HFFc6 (cell line): ENCODE measurements around the gene NLRP13. TPM values are rescaled to one million over a fixed set of nuclear protein-coding genes. Genes with fewer than 3 reads are reported as not detected.

Experiments
- DNase-seq: peaks from one replicate; pipeline ENCODE4 v3.0.0-alpha.2; 2018
- H3K27ac Mint-ChIP-seq: 2 replicates; pipeline ENCODE4 v1.8.0; 2020; ENCODE audit warnings: mild to moderate bottlenecking, mixed read lengths
- H3K27me3 Mint-ChIP-seq: 2 replicates; pipeline ENCODE4 v1.8.0; 2021; ENCODE audit warnings: mild to moderate bottlenecking, moderate library complexity, mixed read lengths; ENCODE audit not compliant: insufficient read depth
- H3K36me3 Mint-ChIP-seq: 2 replicates; pipeline ENCODE4 v1.8.0; 2021; ENCODE audit warnings: low read depth, mixed read lengths
- H3K4me1 Mint-ChIP-seq: 2 replicates; pipeline ENCODE4 v1.8.0; 2020; ENCODE audit warnings: low read depth, mixed read lengths
- H3K4me3 Mint-ChIP-seq: 2 replicates; pipeline ENCODE4 v1.8.0; 2020; ENCODE audit warnings: mild to moderate bottlenecking, moderate library complexity, mixed read lengths
- H3K9me3 Mint-ChIP-seq: 2 replicates; pipeline ENCODE4 v1.8.0; 2020; ENCODE audit warnings: mild to moderate bottlenecking, mixed read lengths
- CTCF ChIP-seq: fragments of 200-600 bp; sonication (generic); IDR thresholded peaks from 2 replicates; pipeline ENCODE4 v1.5.0; 2021; ENCODE audit warnings: antibody characterized with exemption, mild to moderate bottlenecking
- total RNA-seq, 6 experiments: library from RNA; stranded (reverse); fragmentation: NEBNext Ultra II Directional; extraction: Animal tissue kit (Norgen Biotek cat#: 25700); gene quantifications; 2 replicates in 1 of 6; 3 replicates in 5 of 6; pipeline ENCODE4 v1.2.3, GENCODE V29; 2021

Gene NLRP13
- total RNA-seq, 6 experiments from 2014 or later = not detected

GRCh38 chr19:55912916-55913315, 19.2 kb downstream of the NLRP13 start:
- Mint-ChIP-seq H3K9me3 (peaks cover 73% of the 10 kb centered on the region), H3K27me3 (no peaks in the 10 kb centered on the region; the same call in 1 of the 2 replicates), H3K4me3 (no peak overlapping the region), H3K27ac (no peak overlapping the region), H3K4me1 (no peaks in the 10 kb centered on the region), H3K36me3 (no peaks in the 10 kb centered on the region)
- TF ChIP-seq CTCF = no peak
- DNase-seq = no peak

- TF ChIP-seq CTCF = no peak
- no peak overlapping the region for H3K27ac Mint-ChIP-seq
- H3K4me1 Mint-ChIP-seq = no peaks in the 10 kb centered on the region
- H3K36me3 Mint-ChIP-seq = peaks cover 9% of the 10 kb centered on the region; the same call in 1 of the 2 replicates
- H3K4me3 Mint-ChIP-seq = no peak overlapping the region
- no peak for DNase-seq
- peaks cover 3% of the 10 kb centered on the region for H3K27me3 Mint-ChIP-seq
- H3K9me3 Mint-ChIP-seq = peaks cover 67% of the 10 kb centered on the region
Observed at GRCh38 chr19:55909801-55910200, 22.3 kb downstream of the NLRP13 start.

GRCh38 chr19:55907746-55908145, 24.4 kb downstream of the NLRP13 start:
- Mint-ChIP-seq H3K9me3 (peaks cover 72% of the 10 kb centered on the region), H3K27ac (no peak overlapping the region), H3K4me3 (no peak overlapping the region), H3K27me3 (peaks cover 3% of the 10 kb centered on the region), H3K4me1 (no peaks in the 10 kb centered on the region), H3K36me3 (peaks cover 9% of the 10 kb centered on the region; the same call in 1 of the 2 replicates)
- no peak for TF ChIP-seq CTCF
- no peak for DNase-seq

GRCh38 chr19:55907286-55907685, 24.9 kb downstream of the NLRP13 start:
- no peak for DNase-seq
- H3K4me1 Mint-ChIP-seq = no peaks in the 10 kb centered on the region
- TF ChIP-seq CTCF = no peak
- no peak overlapping the region for H3K4me3 Mint-ChIP-seq
- peaks cover 3% of the 10 kb centered on the region for H3K27me3 Mint-ChIP-seq
- H3K36me3 Mint-ChIP-seq = peaks cover 9% of the 10 kb centered on the region; the same call in 1 of the 2 replicates
- no peak overlapping the region for H3K27ac Mint-ChIP-seq
- peaks cover 67% of the 10 kb centered on the region for H3K9me3 Mint-ChIP-seq

GRCh38 chr19:55902080-55902751, 29.9 kb downstream of the NLRP13 start:
- Mint-ChIP-seq H3K36me3 (peaks cover 5% of the 10 kb centered on the region; the same call in 1 of the 2 replicates), H3K27me3 (peaks cover 3% of the 10 kb centered on the region), H3K4me1 (no peaks in the 10 kb centered on the region), H3K27ac (no peak overlapping the region), H3K9me3 (peaks cover 62% of the 10 kb centered on the region), H3K4me3 (no peak overlapping the region)
- no peak for TF ChIP-seq CTCF
- no peak for DNase-seq
